HG03103 (cell line): ENCODE results near the gene PET100.

Experiments
- ATAC-seq: cut with Tn5 transposase; IDR thresholded peaks from one replicate; pipeline ENCODE4 v1.9.1; 2021; ENCODE audit warnings: low read depth; ENCODE audit not compliant: unreplicated experiment

The PET100 gene

GRCh38 chr19:7676854-7677253 lies 47.3 kb downstream of the PET100 start, which contains the start of gene MCEMP1:
Gene MCEMP1 (plus strand): TSS chr19:7677090. CDS start chr19:7677121, 31 bp downstream.
- ATAC-seq, result no peak

- no peak for ATAC-seq
These were observed 48.2 kb downstream of the PET100 start for GRCh38 chr19:7677669-7678311.

GRCh38 chr19:7678971-7679751 lies 49.6 kb downstream of the PET100 start:
- no peak for ATAC-seq

GRCh38 chr19:7679771-7680605 lies 50.4 kb downstream of the PET100 start:
- no peak for ATAC-seq

- ATAC-seq, result no peak
These were observed 51.2 kb downstream of the PET100 start, which contains the start of gene TRAPPC5 for GRCh38 chr19:7680606-7681339. Gene TRAPPC5 (plus strand): TSS chr19:7680833. CDS start chr19:7682254, 1,421 bp downstream.
